Tibial nerve (tissue), 3 donors: Measurements from ENCODE around the gene OR4A15.

Experiments
- POLR2A ChIP-seq, 2 donors: fragments of 450-650 bp; IDR thresholded peaks; one replicate each; pipeline ENCODE4 v1.6.1; 2017; ENCODE audit warnings: antibody characterized with exemption in 2 of 2, mild to moderate bottlenecking in 2 of 2, moderate library complexity in 2 of 2
- TF ChIP-seq, protein P1 (sequence below), 5 experiments: fragments of 200-600 bp in 3 of 5; fragments of 450-650 bp in 2 of 5; sonication (generic) in 3 of 5; IDR thresholded peaks; one replicate each; pipeline ENCODE4 v1.5.1; 2016 to 2019; ENCODE audit warnings: antibody characterized with exemption in 5 of 5, mild to moderate bottlenecking in 3 of 5, moderate library complexity in 2 of 5

DNA sequence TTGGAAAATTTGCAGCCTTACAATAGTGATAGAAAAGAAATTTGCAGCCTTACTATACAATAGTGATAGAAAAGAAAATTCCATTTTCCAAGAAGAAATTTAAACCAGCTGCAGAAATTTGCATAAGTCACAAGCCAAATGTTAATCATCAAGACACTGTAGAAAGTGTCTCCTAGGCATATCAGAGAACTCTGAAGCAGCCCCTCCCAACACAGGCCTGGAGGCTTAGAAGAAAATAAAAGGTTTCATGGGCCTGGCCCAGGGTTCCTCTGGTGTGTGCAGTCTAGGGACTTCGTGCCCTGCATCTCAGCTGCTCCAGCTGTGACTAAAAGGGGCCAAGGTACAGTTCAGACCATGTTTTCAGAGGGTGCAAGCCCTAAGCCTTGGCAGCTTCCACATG, 18.7 kb upstream of the OR4A15 start:
- TF ChIP-seq, protein P1, sequence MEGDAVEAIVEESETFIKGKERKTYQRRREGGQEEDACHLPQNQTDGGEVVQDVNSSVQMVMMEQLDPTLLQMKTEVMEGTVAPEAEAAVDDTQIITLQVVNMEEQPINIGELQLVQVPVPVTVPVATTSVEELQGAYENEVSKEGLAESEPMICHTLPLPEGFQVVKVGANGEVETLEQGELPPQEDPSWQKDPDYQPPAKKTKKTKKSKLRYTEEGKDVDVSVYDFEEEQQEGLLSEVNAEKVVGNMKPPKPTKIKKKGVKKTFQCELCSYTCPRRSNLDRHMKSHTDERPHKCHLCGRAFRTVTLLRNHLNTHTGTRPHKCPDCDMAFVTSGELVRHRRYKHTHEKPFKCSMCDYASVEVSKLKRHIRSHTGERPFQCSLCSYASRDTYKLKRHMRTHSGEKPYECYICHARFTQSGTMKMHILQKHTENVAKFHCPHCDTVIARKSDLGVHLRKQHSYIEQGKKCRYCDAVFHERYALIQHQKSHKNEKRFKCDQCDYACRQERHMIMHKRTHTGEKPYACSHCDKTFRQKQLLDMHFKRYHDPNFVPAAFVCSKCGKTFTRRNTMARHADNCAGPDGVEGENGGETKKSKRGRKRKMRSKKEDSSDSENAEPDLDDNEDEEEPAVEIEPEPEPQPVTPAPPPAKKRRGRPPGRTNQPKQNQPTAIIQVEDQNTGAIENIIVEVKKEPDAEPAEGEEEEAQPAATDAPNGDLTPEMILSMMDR (IDR thresholded peaks at IDR 0.05), result no peak
- TF ChIP-seq POLR2A (IDR thresholded peaks at IDR 0.05), result no peak
